Retina (tissue), 1 donor: Measurements from ENCODE around the gene REEP1.
"Not testable (repeated sequence)": the region's sequence is repeated elsewhere in the genome, so short reads cannot be mapped to it uniquely, and the experiment has no call there.

Experiments used
- DNase-seq: peaks from one replicate; pipeline ENCODE4 v3.0.0-alpha.2; 2016

REEP1 gene

GRCh38 chr2:86281066-86281700, 56.2 kb downstream of the REEP1 start:
- DNase-seq: no peak

GRCh38 chr2:86280191-86280667, 57.2 kb downstream of the REEP1 start:
- no peak for DNase-seq

- DNase-seq: no peak
Observed at GRCh38 chr2:86275962-86276361, 61.5 kb downstream of the REEP1 start.

DNA sequence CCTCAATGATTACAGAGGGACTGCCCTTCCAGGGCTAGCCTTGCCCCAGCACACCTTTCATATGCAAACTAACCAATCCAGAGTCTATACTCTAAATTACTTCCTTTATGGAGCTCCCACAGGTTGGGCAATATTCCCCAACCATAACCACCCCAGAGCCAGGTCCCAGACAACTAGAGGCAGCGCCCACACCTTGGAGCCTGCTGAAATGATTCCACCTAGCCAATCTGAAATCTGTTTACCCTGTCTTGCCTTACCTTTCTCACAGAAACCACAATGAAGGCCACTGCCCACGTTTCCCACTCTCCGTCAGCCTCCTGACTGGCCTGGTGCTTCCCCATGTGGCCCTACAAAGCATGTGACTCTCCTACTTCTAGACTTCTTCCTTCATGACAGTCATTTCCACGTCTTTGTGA, 62.0 kb downstream of the REEP1 start:
- DNase-seq: no peak

- DNase-seq: no peak
Observed at GRCh38 chr2:86274918-86275275, 62.5 kb downstream of the REEP1 start.

DNA sequence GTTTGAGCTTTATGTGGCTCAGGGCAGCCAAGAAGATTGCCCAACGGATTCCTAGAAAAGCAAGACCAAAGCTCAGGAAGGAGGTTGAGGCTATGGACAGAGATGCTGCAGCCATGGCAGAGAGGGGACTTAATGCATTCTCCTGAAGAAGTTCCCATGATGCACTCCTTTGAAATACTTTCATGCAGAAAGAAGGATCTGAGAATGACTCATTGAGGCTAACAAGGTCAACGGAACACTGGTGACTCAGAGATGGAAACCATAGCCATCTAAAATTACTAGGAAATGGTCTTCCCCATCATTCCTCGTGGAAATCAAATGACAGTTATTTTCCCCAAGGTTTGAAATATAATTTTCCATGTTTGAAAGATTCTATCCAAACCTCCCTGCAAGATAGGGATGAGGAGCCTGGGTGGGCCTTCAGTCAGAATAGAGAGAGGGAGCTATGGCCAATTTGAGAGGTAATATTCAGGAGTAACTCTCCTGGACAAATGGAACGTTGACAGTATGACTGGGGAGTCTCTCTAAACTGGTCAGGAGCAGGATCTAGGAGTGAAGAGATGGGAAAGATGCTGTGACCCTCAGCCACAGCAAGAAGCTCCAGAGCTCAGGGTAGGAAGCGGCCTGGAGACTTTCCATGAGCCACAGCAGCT, 63.0 kb downstream of the REEP1 start:
- no peak for DNase-seq

DNA sequence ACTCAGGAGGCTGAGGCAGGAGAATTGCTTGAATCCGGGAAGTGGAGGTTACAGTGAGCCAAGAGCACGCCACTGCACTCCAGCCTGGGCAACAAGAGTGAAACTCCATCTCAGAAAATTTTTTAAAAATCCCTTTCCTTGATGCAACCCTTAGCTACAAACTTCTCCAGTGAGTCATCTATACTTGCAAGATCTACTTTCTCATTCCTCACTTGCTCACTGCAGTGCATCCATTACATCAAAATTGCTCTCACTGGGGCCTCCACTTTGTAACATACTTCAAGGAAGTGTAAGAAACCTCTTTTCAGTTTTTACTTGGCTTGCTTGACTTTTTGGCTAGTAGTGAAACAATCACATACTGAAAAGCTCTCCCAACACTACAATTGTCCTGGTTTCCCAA, 65.3 kb downstream of the REEP1 start:
- DNase-seq: no peak

DNA sequence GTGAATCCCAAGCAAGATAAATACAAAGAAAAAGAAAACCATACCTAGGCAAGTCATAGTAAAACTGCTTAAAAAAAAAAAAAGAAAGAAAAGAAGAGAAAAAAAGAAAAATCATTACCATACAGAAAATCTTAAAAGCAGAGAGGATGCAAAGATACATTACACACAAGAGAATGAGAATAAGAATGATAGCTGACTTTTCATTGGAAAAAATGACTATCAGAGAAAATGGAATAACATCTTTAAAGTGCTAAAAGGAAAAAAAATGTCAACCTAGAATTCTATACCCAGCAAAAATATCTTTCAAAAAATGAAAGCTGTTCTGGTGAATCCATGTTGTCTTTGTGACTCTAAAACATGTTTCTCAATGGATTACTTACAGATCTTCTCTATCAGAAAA, 66.2 kb downstream of the REEP1 start:
- no peak for DNase-seq

- DNase-seq: no peak
Observed at GRCh38 chr2:86263956-86264355, 73.5 kb downstream of the REEP1 start.

GRCh38 chr2:86260978-86261377, 76.4 kb downstream of the REEP1 start:
- DNase-seq: no peak

- DNase-seq: no peak
Observed at GRCh38 chr2:86258106-86258505, 79.3 kb downstream of the REEP1 start.

GRCh38 chr2:86256982-86257381, 80.4 kb downstream of the REEP1 start:
- no peak for DNase-seq

GRCh38 chr2:86256300-86256699, 81.1 kb downstream of the REEP1 start:
- no peak for DNase-seq

DNA sequence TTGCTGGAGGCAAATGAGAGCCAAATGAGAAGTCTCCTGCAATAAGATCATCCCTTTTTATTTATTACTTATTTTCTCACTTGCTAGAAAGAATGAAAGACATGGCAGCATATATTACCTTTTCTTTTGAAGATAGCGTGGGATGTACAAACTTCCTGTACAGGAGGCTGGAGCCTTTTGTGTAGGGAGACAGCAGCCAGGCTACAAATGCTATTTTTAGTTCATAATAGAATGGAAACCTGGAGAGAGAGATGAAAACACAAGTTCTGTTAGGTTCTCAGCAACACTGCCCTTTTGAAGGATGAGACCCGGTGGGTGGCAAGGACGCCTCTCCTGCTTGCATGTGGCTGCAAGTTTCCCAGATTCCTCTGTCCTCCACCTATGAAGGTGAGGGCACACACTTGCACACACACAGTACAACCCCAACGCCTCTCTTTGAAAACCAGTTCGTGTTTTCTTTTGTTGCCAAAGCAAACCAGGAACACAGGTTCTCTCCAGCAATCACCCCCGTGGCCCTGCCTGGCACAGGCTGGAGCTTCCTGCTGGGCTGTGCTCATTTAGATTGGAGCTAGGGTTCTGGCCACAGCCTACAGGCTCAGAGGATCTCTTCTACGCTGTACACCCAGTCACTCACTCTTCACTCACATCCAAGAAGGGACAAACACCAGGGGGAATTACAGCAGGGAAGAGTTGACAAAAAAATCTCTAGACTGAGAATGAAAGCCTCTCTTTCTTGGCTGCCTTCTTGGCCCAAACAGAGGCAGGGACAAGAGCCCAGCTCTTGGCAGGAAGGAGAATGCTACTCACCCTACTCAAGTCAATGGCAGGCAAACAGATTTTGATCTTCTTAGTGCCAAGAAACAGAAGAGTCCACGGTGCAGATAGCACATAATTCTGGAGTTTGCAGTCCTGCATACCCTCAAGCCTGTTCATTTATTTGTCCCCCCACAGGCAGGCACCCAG, 82.6 kb downstream of the REEP1 start:
- DNase-seq: no peak

GRCh38 chr2:86253424-86253823, 84.0 kb downstream of the REEP1 start:
- DNase-seq: no peak

DNA sequence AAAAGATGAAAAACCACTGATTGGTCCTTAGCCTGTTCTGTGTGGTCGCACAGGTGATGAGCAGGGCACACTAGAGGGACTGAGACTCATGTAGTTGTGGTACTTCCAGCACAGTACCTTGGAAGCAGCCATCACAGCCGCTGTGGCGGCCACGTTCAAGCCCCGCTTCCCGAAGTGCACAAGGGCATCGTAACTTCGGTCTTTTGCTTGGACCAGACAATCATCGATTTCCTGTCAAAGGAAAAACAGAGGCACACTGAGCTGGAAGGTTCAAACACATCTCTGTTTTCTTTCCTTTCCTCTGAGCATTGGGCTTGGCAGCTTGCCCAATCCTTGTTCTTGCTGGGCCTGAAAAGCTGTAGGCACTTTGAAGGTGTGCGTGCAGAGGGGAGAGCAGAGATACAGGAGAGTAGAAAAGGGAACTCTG, 85.6 kb downstream of the REEP1 start:
- DNase-seq: no peak

GRCh38 chr2:86249579-86250391, 87.6 kb downstream of the REEP1 start:
- no peak for DNase-seq

DNA sequence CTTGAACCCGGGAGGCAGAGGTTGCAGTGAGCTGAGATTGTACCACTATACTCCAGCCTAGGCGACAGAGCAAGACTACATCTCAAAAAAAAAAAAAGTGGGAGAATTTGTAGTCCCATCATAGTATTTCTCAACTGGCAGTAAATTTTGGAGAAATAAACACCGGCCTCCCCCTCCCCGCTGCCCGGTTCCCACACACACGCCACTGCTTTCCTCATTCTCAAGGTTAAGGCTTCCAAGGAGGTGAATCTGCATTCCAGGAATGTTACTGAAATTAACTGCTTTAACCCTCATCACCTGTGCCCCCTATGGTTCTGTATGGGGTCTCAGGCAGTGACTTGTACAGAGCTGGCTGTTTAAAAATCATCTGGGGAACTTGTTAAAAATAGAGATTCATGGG, 88.2 kb downstream of the REEP1 start:
- no peak for DNase-seq

DNA sequence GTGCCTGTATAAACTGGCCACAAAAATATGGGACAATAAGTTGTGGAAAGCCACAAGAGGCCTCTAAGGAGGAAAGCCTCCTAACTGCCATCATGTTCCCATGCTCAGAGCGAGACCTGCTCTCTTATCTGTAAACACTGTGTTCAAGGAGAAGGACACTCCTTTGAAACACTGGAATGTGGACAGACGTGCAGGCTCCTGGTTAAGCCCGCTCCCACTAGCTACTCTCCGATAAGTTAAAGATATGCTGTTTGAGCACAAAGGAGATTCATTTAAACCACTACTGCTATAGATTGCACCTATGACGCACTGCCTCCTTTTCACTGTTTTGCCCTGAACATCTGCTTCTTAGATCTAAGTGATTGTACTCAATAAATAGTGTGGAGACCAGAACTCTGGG, 92.2 kb downstream of the REEP1 start:
- DNase-seq: not testable (repeated sequence)

- not testable (repeated sequence) for DNase-seq
Observed at GRCh38 chr2:86244781-86245180, 92.6 kb downstream of the REEP1 start.

DNA sequence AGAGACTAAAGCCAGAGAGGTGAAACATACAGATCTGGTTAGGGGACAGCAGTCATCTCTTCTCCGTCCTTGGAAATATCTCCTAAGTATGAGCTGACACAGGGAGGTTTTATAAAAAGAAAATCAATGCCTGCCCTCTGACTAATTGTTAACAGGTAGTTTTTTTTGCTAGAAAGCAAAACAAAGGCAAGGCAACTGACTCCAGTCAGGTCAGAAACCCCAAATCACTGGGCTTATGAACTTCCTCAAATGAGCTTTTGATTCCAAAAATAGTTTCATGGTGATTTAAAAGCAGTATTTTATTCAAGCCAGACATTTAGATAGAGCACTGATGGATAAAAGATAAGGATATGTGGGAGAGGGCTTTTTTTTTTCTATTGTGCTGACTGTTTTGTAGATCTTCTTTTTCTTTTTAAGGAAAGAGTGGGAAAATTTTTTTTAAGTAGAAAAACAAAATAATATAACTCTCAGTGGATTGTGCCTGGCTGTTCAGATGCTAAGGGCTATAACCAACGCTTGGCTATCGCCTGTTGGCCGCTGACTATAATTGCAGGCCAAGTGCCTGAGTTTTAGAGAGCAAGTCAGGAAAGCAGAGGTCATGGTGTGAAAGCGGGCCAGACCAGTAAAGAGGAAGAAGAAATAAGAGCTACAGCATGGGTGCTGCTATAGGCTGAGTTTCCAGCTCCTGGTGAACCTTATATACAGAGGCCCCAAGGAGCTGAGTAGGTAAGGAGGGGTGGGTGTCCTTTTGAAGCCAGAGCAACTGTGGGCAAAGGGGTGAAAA, 93.3 kb downstream of the REEP1 start:
- no peak for DNase-seq

DNA sequence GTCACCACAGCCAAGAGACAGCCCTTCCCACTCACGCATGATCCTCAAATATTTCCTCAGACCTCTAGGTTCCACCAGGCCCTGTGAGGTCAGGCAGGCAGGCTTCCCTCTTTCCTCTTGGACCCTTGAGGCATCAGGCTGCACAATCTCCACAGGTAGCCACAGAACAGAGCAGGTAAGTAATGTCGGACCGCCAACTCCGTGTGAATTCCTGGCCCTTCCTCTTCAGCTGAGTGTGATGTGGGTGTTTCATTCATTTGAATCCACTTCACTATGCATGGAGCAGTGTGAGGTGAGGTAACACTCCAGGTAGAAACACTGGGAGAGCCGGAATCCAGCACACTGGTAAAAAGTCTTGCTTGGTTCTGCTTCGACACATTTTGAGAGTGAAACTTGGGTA, 94.2 kb downstream of the REEP1 start:
- no peak for DNase-seq
